ENCODE results near the gene C14orf119.

The C14orf119 gene

DNA sequence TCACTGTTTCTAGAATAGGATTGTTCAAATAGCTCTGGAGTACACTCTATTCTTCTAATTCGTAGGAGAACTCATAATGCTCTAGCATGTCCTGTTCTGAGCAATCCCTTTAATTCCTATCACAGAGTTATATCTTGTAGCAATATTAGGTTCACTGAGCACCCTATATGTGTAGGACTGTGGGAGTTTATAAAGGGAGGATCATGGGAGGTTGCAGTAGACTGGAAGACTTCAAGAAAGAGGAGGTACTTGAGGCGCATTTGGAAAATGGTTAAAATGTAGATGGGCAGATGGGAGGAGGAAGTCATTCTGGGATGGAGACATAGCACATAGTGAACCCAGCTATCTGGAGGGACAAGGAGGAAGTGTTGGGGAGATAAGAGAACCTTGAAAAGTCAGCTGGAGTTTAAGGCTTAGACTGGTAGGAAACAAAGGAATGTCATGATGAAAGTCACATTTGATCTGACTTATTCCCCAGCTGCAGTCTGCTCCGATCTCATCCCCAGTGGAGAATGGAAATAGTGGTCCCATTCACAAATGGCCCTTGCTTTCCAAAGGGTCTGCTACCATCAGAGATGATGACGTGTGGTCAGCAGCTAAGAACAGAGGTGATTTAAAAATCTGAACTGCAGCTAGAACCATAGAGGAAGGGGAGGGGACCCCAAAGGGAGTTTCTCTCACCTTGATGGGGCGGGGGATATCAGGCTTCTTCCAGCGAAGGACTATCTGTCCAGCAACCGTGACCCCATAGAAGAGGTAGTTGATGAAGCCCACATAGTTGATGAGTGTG is 33.9 kb downstream of the C14orf119 start:
- no peak for DNase-seq

DNA sequence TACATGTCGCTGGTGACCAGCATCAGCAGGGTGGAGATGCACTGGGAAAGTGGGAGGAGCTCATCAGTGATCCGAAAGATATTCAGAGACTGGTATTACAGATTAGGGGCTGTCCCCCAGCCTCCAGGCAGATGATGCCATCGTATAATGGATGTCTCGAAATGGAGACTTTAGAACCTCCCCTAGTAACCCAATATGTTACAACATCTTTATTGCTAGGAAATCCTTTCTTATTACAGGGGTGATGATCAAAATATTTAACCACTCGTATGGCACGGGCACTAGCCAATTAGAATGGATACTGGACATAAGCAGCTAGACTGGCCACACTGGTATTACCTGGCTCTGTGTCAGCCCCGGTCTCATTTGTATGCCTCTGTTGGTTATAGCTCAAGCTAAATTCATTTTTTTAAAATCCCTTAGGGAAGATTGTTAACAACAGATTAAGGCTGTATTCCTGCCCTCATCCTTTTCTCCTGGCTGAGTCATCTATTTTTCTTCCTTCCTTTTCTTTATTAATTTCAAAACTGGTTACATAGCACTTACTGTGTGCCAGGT is 34.5 kb downstream of the C14orf119 start:
- DNase-seq: no peak

DNA sequence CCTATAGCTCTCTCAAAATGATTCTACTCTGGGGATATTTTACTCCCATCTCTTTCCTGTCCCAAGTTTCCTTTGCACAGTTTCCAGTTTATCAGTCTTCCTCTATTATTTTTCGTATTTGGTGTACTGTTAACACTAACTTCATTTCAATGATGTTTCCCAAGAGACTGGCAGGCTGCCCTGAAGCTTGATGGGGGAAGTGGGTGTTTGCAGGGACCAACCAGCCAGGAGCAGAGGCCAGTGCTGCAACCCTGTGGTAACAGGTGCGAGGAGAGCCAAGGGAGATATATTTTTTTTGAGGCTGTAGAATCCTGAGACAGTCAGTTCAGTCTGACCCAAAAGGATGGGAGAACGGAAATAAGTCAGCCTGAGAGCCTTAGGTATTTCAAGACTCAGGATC is 35.6 kb downstream of the C14orf119 start:
- no peak for DNase-seq

DNA sequence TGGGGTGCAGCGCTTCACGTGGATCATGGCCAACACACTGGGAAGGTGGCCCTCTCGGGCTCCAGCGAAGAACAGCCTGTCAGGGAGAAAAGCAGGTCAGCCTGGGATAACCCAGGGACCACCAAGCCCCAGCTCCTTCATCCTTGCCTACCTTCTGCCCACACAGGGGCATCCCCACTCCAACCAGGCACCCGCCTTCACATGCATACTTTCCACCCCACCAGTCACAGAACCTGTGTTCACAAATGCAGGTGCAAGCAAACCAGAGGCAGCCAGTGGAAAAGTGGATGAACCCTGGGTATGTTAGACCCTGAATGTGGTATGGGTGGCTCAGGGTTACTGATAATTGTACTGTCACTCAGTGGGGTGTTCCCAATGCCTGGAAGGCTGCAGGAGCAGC is 36.2 kb downstream of the C14orf119 start:
- DNase-seq: no peak

DNA sequence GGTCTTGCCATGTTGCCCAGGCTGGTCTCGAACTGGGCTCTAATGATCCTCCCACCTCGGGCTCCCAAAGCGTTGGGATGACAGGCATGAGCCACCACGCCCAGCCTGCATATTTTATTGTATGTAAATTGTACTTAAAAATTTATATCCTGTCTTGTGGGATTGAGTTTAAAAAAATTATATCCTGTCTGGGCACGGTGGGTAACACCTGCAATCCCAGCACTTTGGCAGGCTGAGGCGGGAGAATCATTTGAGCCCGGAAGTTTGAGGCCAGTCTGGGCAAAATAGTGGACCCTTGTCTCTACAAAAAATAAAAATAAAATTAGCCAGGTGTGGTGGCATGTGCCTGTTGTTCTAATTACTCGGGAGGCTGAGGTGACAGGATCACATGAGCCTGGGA is 37.7 kb downstream of the C14orf119 start:
- no peak for DNase-seq

DNA sequence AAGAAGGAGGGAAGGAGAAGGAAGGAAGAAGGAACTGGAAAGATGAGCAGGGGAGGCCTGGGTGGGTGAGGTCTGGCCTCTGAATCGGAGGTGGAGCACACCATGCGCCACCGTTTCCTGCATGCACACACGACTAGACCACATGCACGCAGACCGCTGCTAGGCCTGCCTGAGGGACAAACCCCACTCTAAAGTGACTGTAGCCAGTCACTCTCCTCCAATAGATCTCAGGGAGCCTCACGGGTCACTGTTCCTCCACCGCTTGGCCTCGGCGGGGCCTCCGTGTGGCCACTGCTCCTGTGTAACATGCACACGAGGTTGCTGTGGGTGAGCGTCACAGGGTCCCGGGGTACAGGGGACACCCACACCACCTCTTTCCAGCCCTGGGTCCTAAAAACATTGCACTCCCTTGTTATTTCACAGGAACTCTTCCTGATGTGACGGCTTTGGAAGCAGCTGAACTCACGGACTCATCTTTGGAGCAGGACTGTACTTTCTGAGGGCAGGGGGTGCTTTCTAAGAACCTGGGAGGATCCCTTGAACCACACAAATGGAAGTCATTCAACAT is 41.3 kb downstream of the C14orf119 start:
- DNase-seq: no peak

DNA sequence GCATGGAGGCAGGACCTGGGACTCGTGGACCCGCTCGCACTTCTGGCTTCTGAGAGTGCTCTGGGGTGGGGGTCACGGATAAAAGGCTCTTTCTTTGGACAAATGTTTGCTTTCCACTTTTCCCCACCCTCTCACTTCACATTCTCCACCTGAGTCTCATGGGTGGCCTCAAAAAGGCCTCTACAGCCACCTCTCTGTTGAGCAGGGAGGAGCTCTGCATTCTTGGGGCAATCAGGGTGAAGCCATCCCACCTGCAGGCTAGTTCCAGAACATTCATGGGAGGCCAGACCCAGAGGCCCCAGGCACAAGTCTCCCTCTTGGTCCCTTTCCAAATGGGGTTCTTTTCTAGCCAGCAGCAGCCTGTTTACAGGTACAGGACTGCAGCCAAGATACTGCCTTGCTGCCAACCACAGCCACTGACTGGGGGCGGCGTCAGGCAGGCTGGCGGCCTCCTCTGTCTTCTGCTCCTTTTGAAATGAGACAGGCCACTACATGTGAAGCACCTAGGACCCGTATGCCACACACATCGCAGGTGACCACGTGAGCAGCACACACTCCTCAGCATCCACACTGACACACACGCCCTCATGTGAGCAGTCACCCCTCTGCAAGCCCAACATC is 42.0 kb downstream of the C14orf119 start:
- no peak for DNase-seq

DNA sequence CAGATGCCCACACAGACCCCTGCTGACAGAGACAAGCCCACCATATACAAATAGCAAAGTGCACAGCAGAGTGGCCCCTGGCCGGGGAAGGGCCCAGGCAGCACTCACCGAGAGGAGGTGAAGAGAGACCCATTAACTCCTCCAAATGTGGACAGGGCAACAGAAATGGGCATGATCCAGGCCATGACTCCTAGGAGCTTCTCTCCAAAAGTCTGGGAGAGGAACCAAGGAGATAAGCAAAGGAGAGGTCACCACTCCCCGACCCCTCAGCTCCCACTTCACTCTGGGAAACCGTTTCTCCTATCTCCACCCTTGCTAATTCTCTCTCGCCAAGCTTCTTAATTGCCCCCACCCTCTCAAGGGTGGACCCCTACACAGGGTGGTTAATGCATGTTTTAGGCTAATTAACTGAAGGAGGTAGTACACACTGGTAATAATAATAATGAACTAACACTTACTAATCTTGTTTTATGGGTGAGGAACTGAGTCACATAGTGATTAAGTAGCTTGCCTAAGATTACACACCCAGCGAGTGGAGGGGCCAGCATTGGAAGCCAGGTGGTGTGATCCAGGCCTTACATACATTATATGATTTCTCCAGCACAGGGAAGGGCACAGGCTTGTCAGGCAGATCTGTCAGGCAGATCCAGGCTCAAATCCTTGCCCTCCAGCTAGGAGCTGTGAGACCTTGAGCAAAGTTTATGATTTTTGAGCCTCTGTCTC is 42.7 kb downstream of the C14orf119 start:
- no peak for DNase-seq

DNA sequence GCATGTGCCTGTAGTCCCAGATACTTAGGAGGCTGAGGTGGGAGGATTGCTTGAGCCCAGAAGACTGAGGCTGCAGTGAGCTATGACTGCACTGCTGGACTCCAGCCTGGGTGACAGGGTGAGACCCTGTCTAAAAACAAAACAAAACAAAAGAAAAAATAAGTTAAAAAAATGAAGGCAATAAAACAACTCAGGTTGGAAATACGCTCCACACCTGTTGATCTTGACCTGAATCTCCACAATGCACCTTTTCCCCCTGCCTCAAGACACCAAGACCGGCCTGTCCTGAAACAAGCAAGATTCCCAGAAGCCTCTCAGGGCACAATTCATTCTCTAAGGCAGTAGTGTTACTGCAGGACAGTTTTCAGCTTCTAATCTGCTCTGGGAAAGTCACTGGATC is 44.6 kb downstream of the C14orf119 start:
- no peak for DNase-seq

DNA sequence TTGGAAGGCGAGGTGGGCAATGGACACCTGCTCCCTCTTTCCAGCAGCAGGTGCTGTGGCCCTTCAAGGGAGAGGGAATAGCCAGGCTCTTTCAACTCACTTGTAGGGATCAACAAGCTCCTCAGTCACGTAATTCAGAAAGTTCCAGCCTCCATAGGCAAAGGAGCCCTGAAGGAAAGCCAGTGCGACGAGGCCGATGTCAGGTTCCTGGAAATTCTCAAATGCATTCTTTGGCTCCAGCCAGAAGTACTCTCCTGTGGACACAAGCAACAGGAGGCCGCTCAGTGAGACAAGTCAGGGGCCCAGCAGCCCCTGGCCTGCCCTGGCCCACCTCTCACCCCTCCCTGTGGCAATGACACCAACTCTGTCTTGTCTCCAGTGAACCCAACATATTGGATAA is 45.1 kb downstream of the C14orf119 start:
- DNase-seq: no peak

DNA sequence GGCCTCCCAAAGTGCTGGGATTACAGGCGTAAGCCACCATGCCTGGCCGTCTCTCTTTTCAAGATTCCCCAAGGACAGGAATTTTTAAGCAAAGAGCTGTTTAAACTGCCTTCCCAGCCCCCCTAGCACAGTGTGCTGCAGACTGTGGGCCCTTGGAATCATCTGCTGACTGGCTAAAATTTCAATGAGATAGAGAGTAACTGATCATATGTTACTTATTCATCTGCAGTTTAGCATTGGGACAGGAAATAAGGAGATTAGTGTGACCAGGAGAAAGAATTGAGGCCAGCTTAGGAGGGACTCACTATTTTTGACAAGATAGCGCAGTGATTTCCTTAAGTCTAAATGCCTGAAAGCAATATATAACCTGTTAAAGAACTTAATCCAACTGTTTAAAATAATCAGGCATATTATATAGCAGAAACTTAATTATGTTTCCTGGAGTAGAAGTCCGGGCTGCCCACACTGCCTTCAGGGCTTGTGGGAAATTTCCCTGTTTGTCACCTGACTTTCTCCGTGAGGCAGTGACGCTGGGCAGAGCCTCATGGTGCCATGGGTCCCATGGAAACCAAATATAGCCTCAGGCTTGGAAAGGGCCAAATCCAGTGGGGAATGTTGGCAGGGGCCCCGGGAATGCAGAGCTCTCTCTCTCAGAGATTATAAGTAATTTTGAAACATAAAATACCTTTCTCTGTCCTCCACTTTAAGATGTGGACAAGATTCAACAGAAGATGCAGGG is 46.6 kb downstream of the C14orf119 start:
- no peak for DNase-seq

DNA sequence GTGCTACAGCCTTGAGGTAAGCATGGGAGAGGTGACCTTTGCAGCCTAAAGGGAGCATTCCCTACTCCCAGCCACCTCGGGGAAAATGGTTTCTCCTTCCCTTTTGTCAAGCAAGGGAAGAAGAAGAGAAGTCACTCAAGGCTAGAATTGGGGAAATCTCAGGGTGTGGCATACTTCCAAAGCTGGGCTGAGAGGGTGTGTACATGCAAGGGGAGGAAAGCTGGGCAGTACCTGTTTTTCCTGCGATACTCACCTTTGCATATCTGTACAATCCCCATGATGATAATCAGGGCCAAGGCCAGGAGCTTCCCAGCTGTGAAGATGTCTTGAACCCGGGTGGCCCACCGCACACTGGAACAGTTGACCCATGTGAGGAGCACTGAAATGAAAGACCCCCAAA is 47.5 kb downstream of the C14orf119 start:
- DNase-seq: no peak

DNA sequence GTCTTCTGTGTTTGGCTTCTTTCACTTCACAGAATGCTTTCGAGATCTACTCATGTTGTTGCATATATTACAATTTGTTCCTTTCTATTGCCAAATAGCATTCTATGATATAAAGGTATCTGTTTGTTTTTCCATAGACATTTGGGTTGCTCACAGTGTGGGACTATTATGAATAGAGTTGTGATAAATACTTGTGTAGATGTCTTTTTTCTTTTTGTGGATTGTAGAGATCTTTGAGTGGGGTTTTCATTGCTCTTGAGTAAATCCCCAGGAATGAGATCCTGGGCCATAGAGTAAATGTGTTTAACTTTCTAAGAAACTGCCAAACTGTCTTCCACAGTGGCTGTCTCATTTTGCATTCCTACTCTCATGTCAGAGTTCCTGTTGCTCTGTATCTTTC is 48.6 kb downstream of the C14orf119 start:
- DNase-seq: no peak

DNA sequence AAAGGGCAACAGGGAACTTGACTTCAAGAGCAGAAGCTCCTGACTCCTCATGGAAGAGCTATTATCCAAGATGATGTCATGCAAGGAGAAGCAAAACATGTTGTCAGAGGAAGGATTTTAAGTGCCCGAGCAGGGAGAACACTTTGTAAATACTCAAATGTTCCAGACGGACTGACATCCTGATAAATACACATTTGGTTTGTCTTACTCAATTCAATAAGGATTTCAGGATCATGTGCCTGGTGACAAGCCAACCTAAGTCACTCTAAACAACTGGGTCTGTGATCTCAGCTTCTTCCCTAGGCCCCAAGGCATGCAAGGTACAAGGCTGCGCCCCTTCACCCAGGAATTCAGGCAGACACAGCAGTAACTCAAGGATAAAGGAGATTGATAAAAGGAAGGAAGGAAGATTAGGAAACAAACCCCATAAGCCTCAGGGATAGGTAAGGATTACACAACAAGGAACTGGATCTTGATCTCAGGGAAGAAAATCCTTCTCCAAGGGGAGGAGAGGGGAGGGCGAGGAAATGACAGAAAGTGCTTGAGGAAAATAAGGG is 50.6 kb downstream of the C14orf119 start:
- DNase-seq: no peak

DNA sequence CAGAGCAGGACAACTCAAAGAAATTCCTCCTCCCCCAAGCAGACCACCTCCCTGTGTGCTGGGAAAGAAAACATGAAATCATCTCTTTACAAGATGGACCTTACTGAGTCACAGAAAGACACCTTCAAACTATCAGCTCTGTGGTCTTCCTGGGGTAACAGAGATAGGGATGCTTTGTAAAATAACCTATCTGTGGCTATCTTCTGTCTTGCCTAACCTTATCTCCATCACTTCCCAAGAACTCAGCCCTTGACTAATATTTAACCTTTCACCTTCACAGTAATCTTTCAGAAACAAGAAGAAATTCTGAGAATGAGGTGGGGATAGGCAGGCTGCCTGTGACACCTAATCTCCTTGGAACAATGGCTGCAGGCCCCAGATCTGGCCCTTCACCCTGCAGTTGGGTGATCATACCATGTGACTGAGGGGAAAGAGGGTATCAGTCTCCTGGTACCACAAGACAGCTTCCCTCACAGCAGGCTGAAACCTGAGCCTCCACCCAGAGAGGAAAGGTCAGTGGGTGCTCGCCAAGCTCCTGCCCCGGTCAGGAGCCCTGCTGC is 51.1 kb downstream of the C14orf119 start:
- no peak for DNase-seq

DNA sequence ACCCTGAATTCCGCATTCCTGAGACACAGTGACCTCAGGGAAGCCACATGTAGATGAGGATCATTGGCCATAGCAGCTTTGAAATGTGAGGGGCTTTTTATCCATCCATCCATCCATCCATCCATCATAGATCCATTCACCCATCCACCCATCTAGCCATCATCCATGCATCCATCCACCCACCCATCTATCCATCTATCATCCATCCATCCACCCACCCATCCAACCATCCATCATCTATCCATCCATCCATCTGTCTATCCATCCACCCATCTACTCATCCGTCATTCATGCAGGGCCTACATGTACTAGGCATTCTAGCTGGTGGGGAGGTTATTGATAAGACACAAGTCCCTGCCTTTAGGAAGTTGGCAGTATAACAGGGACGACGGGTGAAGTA is 51.7 kb downstream of the C14orf119 start:
- DNase-seq: no peak

DNA sequence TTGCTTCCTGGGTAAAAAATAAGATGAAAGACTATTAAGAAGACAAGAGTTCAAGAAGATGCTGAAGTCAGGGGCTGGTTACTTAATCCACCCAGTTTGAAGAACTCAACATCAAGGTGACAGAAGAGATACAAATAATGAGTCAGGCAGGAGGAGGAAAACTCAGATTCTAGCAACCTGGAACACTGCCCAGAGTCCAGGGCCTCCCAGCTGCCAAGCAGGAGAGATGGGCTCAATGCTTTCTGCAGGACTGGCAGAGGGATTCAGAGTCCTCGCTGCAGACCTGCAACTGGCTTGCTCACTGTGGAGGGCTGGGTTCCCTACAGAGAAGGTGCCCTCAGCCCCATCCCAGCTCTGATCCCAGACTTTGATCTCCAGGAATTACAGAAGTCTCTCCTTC is 52.4 kb downstream of the C14orf119 start:
- no peak for DNase-seq

DNA sequence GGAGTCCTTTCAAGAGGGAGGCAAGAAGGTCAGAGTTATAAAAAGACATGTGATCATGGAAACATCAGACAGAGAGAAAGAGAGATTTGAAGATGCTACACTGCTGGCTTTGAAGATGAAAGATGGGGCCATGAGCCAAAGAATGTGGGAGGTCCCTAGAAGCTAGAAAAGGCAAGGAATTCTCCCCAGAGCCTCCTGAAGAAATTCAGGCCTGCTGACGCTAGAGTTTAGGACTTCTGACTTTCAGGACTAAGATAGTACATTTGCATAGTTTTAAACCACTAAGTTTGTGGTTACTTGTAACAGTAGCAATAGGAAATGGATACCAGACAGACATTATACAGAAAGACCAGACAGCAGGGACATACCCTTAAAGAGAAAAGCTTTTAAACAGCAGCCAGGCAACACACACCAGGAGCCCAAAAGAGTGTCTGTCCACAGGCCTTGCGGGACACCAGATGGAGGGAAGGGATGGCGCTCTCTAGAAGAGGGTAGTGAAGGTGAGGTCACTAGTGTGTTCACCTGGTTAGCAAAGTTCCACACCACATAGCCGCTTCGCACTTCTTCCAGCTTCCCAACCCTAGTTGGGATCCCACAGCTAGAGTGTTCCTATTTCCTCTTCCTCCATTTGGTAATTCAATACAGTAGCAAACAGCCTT is 53.4 kb downstream of the C14orf119 start:
- DNase-seq: no peak

DNA sequence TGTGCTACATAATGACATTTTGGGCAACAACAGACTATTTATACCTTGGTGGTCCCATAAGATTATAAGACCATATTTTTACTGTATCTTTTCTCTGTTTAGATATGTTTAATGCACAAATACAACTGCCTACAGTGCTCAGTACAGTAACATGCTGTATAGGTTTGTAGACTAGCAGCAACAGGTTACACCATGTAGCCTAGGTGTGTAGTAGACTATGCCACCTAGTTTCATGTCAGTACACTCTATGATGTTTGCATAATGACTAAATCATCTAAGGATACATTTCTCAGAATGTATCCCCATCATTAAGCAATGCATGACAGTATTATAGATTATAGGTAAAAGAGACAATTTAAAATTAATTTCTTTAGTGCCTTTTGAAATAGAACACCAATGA is 54.4 kb downstream of the C14orf119 start:
- no peak for DNase-seq

Data from 8988T (cell line).